ENCODE results near the gene FBXO47. TPM values are rescaled to one million over a fixed set of nuclear protein-coding genes. Genes with fewer than 3 reads are reported as not detected.

Gene FBXO47
- total RNA-seq, 1 donor from 2014 or later = not detected

GRCh38 chr17:38925263-38925995 lies 41.8 kb downstream of the FBXO47 start, which contains the start of gene LASP1NB:
TSS of gene LASP1NB (plus strand) at chr17:38925614.
- ATAC-seq (ENCODE audit: low read depth) (no peak), DNase-seq (no peak)
- Mint-ChIP-seq H3K9me3 (no peaks in the 10 kb centered on the region), H3K27me3 (no peaks in the 10 kb centered on the region), H3K36me3 (ENCODE audit: low read depth) (peaks cover 2% of the 10 kb centered on the region), H3K4me3 (no peak within 1 kb of the TSS), H3K4me1 (peaks cover 17% of the 10 kb centered on the region), H3K27ac (no peak within 1 kb of the TSS)
- intact Hi-C loops (cut with micrococcal nuclease) = loop anchor here (2.0 kb wide), 3 partner anchors 17 to 227 kb away; partner anchors contain the start of gene LASP1
- ChIA-PET CTCF (interaction anchor here (0.7 to 2.8 kb wide), 3 partner anchors 54 to 599 kb away, joined by 5 to 9 read pairs (median 5); partner anchors contain the start of gene LASP1), POLR2A (interaction anchor here (0.6 to 5.1 kb wide), 9 partner anchors 8 to 229 kb away, joined by 3 to 32 read pairs (median 5); partner anchors contain the start of genes FBXO47, LASP1 and RPL23)
- TF ChIP-seq CTCF (IDR thresholded peaks at IDR 0.05) = no peak

GRCh38 chr17:38922538-38923297 lies 44.5 kb downstream of the FBXO47 start:
- DNase-seq (no peak), ATAC-seq (ENCODE audit: low read depth) (no peak)
- TF ChIP-seq CTCF (IDR thresholded peaks at IDR 0.05) = no peak
- Mint-ChIP-seq H3K36me3 (ENCODE audit: low read depth) (peaks cover 26% of the 10 kb centered on the region), H3K4me3 (no peak overlapping the region), H3K27ac (peak overlapping the region; percentile 55), H3K9me3 (no peaks in the 10 kb centered on the region), H3K4me1 (peaks cover 21% of the 10 kb centered on the region), H3K27me3 (no peaks in the 10 kb centered on the region)
- ChIA-PET POLR2A (interaction anchor here (1.0 to 5.1 kb wide), 5 partner anchors 24 to 230 kb away, joined by 3 to 40 read pairs (median 31); partner anchors contain the start of genes LASP1 and RPL23), CTCF (interaction anchor here (0.9 to 2.8 kb wide), 3 partner anchors 53 to 231 kb away, joined by 3 to 11 read pairs (median 9); partner anchors contain the start of gene LASP1)
- intact Hi-C loops (cut with micrococcal nuclease) = no loop called here

GRCh38 chr17:38921756-38922411 lies 45.3 kb downstream of the FBXO47 start:
- H3K4me1 Mint-ChIP-seq = peaks cover 21% of the 10 kb centered on the region
- H3K36me3 Mint-ChIP-seq (ENCODE audit: low read depth) = peaks cover 35% of the 10 kb centered on the region
- ChIA-PET CTCF (interaction anchor here (0.9 to 2.8 kb wide), 3 partner anchors 53 to 232 kb away, joined by 3 to 11 read pairs (median 3); no protein-coding TSS in a partner anchor), POLR2A (interaction anchor here (0.5 to 5.1 kb wide), 6 partner anchors 13 to 69 kb away, joined by 3 to 40 read pairs (median 18); partner anchors contain the start of genes LASP1 and RPL23)
- H3K9me3 Mint-ChIP-seq = no peaks in the 10 kb centered on the region
- no peak overlapping the region for H3K4me3 Mint-ChIP-seq
- peak overlapping the region; percentile 55 for H3K27ac Mint-ChIP-seq
- TF ChIP-seq CTCF (IDR thresholded peaks at IDR 0.05) = no peak
- intact Hi-C loops (cut with micrococcal nuclease) = no loop called here
- DNase-seq = no peak
- no peaks in the 10 kb centered on the region for H3K27me3 Mint-ChIP-seq
- peak; percentile 74 for ATAC-seq (ENCODE audit: low read depth)

- ChIA-PET CTCF (interaction anchor here (0.7 to 1.1 kb wide), 2 partner anchors 31 to 62 kb away, joined by 3 read pairs; no protein-coding TSS in a partner anchor), POLR2A (interaction anchor here (1.1 to 4.4 kb wide), 2 partner anchors 48 to 51 kb away, joined by 3 to 40 read pairs; partner anchors contain the start of gene LASP1)
- TF ChIP-seq CTCF (IDR thresholded peaks at IDR 0.05) = no peak
- peak overlapping the region; percentile 55 for H3K27ac Mint-ChIP-seq
- H3K27me3 Mint-ChIP-seq = no peaks in the 10 kb centered on the region
- intact Hi-C loops (cut with micrococcal nuclease) = no loop called here
- no peak for ATAC-seq (ENCODE audit: low read depth)
- DNase-seq = no peak
- H3K4me3 Mint-ChIP-seq = no peak overlapping the region
- peaks cover 45% of the 10 kb centered on the region for H3K36me3 Mint-ChIP-seq (ENCODE audit: low read depth)
- peaks cover 21% of the 10 kb centered on the region for H3K4me1 Mint-ChIP-seq
- H3K9me3 Mint-ChIP-seq = no peaks in the 10 kb centered on the region
These were observed 46.6 kb downstream of the FBXO47 start for GRCh38 chr17:38920374-38921291.
